ENCODE data around the gene TAF5L. TPM values are rescaled to one million over a fixed set of nuclear protein-coding genes. Genes with fewer than 3 reads are reported as not detected.

Gene TAF5L
- total and polyA plus RNA-seq, 2 experiments from 2014 or later: 5.4 to 13.0 TPM

DNA sequence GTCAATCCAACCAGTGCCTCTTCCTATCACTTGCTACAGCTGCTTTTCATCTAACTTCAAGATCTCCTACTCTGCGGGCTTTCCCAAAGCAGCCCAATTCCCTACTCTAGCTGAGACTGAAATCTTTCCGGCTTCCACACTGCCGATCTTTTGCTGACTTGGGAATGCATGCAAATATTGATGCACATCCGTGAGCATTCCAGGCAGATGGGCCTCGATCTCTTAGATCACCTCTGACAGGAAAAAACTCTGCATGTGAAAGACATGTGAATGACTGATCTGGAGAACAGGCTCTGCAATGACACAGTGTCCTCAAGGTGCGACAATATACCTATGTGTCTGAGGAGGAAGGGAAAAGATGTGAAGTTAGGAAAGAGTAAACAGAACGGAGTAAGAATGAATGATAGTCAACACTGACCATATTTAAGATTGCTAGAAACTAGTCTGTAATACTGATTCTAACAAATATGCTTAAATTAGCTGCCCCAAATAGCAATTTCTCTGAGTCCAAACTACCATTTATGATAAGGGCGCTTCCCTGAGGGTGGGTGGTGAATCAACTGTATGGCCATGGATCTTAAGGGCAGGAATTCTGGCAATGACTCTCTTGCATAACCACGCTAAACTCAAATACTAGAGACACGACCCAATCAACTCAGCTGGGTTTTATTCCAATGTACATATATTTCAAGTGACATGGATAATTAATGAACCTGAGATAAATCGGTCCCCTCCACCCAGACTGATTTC, 8.4 kb downstream of the TAF5L start:
- peaks cover 81% of the 10 kb centered on the region for H3K79me2 ChIP-seq
- DNase-seq (ENCODE audit: low spot score): no peak
- no peaks in the 10 kb centered on the region for H3K4me1 ChIP-seq (ENCODE audit: insufficient read depth)
- no peaks in the 10 kb centered on the region for H3K36me3 ChIP-seq (replicated peaks; ENCODE audit: insufficient read depth, low read depth)
- no peaks in the 10 kb centered on the region for H3K9me2 ChIP-seq (replicated peaks; ENCODE audit: insufficient read depth)
- H2AFZ ChIP-seq: no peak overlapping the region
- no peak overlapping the region for H3K4me2 ChIP-seq
- 92% methylated on average over 11 of the region's 11 CpGs for WGBS (ENCODE audit: low lambda C conversion rate, missing lambda C conversion rate)
- H3K4me3 ChIP-seq: no peak overlapping the region
- H4K20me1 ChIP-seq (ENCODE audit: insufficient read depth, poor library complexity, severe bottlenecking): peaks cover 32% of the 10 kb centered on the region
- no peak overlapping the region for H3K27ac ChIP-seq
- no peaks in the 10 kb centered on the region for H3K9me3 ChIP-seq (ENCODE audit: low read depth)
- TF ChIP-seq EZH2phosphoT487 (IDR thresholded peaks at IDR 0.05; ENCODE audit: low read depth, severe bottlenecking, unreplicated experiment) (no peak), EZH2 (IDR thresholded peaks at IDR 0.05; ENCODE audit: borderline replicate concordance) (no peak)
- TF ChIP-seq, protein P1, sequence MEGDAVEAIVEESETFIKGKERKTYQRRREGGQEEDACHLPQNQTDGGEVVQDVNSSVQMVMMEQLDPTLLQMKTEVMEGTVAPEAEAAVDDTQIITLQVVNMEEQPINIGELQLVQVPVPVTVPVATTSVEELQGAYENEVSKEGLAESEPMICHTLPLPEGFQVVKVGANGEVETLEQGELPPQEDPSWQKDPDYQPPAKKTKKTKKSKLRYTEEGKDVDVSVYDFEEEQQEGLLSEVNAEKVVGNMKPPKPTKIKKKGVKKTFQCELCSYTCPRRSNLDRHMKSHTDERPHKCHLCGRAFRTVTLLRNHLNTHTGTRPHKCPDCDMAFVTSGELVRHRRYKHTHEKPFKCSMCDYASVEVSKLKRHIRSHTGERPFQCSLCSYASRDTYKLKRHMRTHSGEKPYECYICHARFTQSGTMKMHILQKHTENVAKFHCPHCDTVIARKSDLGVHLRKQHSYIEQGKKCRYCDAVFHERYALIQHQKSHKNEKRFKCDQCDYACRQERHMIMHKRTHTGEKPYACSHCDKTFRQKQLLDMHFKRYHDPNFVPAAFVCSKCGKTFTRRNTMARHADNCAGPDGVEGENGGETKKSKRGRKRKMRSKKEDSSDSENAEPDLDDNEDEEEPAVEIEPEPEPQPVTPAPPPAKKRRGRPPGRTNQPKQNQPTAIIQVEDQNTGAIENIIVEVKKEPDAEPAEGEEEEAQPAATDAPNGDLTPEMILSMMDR (IDR thresholded peaks at IDR 0.05; ENCODE audit: poor library complexity): no peak
- H3K27me3 ChIP-seq: no peaks in the 10 kb centered on the region

DNA sequence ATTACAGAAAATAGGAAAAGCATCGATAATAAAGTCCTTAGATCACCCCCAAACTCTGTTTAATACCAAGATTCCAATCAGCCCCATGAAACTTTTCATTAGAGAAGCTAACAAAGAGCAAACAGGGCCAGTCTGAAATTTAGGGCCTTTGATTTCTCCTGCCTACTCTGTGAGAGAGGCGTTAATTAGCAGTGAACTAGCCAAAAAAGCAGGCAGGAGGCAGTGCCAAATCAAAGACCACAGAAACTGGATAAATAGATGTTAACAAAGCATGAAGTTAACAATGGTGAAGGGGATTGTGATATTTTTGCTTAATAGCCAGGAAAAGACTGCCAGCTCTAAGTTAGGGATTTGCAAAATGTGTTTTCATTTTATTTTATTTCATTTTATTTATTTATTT, 11.2 kb downstream of the TAF5L start:
- Histone ChIP-seq H4K20me1 (ENCODE audit: insufficient read depth, poor library complexity, severe bottlenecking) (peaks cover 22% of the 10 kb centered on the region), H3K36me3 (replicated peaks; ENCODE audit: insufficient read depth, low read depth) (no peaks in the 10 kb centered on the region), H3K4me1 (ENCODE audit: insufficient read depth) (no peaks in the 10 kb centered on the region), H3K4me2 (no peak overlapping the region), H3K27me3 (no peaks in the 10 kb centered on the region), H2AFZ (no peak overlapping the region), H3K4me3 (no peak overlapping the region), H3K79me2 (peaks cover 52% of the 10 kb centered on the region), H3K9me2 (replicated peaks; ENCODE audit: insufficient read depth) (no peaks in the 10 kb centered on the region), H3K27ac (no peak overlapping the region), H3K9me3 (ENCODE audit: low read depth) (no peaks in the 10 kb centered on the region)
- 100% methylated on average over 2 of the region's 2 CpGs for WGBS (ENCODE audit: low lambda C conversion rate, missing lambda C conversion rate)
- DNase-seq (ENCODE audit: low spot score): no peak
- no peak for TF ChIP-seq EZH2phosphoT487 (IDR thresholded peaks at IDR 0.05; ENCODE audit: low read depth, severe bottlenecking, unreplicated experiment)

DNA sequence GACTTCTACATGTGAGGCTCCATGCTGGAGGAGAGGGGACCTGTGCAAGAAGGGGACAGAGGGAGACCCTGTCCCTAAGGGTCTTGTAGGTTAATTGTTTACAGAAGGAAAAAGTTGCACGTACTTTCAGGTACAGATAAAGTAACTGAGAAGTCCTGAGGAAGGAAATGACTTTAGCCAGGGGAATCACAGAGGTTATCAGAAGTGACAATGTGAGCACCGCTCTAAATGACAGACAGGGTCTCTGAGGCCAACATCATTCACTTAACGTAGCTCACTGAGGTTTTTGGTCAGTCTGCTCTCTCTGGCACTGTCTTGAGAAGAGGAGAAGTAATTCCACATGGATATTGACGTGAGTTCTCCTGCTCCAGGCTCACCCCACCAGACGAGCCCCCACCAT, 12.0 kb downstream of the TAF5L start:
- H3K4me3 ChIP-seq: no peak overlapping the region
- H4K20me1 ChIP-seq (ENCODE audit: insufficient read depth, poor library complexity, severe bottlenecking): peaks cover 17% of the 10 kb centered on the region
- H3K4me1 ChIP-seq (ENCODE audit: insufficient read depth): no peaks in the 10 kb centered on the region
- WGBS (ENCODE audit: low lambda C conversion rate, missing lambda C conversion rate): 82% methylated on average over 5 of the region's 5 CpGs
- H3K9me2 ChIP-seq (replicated peaks; ENCODE audit: insufficient read depth): no peaks in the 10 kb centered on the region
- H3K4me2 ChIP-seq: no peak overlapping the region
- TF ChIP-seq, protein P1 (IDR thresholded peaks at IDR 0.05; ENCODE audit: poor library complexity): no peak
- TF ChIP-seq EZH2 (IDR thresholded peaks at IDR 0.05; ENCODE audit: borderline replicate concordance): no peak
- TF ChIP-seq EZH2phosphoT487 (IDR thresholded peaks at IDR 0.05; ENCODE audit: low read depth, severe bottlenecking, unreplicated experiment): no peak
- H3K27me3 ChIP-seq: no peaks in the 10 kb centered on the region
- no peak overlapping the region for H3K27ac ChIP-seq
- no peaks in the 10 kb centered on the region for H3K9me3 ChIP-seq (ENCODE audit: low read depth)
- DNase-seq (ENCODE audit: low spot score): no peak
- no peak overlapping the region for H2AFZ ChIP-seq
- H3K79me2 ChIP-seq: peaks cover 45% of the 10 kb centered on the region
- H3K36me3 ChIP-seq (replicated peaks; ENCODE audit: insufficient read depth, low read depth): no peaks in the 10 kb centered on the region

DNA sequence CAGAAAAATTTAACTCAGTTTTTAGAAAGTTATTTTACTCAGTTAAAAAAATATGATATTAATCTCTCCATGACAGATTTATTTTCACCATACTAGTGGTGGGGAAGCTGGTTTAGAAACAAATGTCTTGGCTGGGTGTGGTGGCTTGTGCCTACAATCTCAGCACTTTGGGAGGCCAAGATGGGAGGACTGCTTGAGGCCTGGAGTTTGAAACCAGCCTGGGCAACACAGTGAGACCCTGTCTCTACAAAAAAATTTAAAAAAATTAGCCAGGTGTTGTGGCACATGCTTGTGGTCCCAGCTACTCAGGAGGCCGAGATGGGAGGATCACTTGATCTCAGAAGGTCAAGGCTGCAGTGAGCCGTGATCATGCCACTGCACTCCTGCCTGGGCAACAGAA, 17.3 kb downstream of the TAF5L start:
- H3K4me3 ChIP-seq: no peak overlapping the region
- no peak for DNase-seq (ENCODE audit: low spot score)
- H3K9me2 ChIP-seq (replicated peaks; ENCODE audit: insufficient read depth): no peaks in the 10 kb centered on the region
- TF ChIP-seq EZH2 (IDR thresholded peaks at IDR 0.05; ENCODE audit: borderline replicate concordance) (no peak), EZH2phosphoT487 (IDR thresholded peaks at IDR 0.05; ENCODE audit: low read depth, severe bottlenecking, unreplicated experiment) (no peak)
- TF ChIP-seq, protein P1 (IDR thresholded peaks at IDR 0.05; ENCODE audit: poor library complexity): no peak
- H3K79me2 ChIP-seq: no peaks in the 10 kb centered on the region
- no peak overlapping the region for H3K4me2 ChIP-seq
- H3K4me1 ChIP-seq (ENCODE audit: insufficient read depth): no peaks in the 10 kb centered on the region
- no peaks in the 10 kb centered on the region for H3K9me3 ChIP-seq (ENCODE audit: low read depth)
- 97% methylated on average over 2 of the region's 2 CpGs for WGBS (ENCODE audit: low lambda C conversion rate, missing lambda C conversion rate)
- H3K27ac ChIP-seq: no peak overlapping the region
- no peak overlapping the region for H2AFZ ChIP-seq
- H4K20me1 ChIP-seq (ENCODE audit: insufficient read depth, poor library complexity, severe bottlenecking): no peaks in the 10 kb centered on the region
- H3K36me3 ChIP-seq (replicated peaks; ENCODE audit: insufficient read depth, low read depth): no peaks in the 10 kb centered on the region
- H3K27me3 ChIP-seq: no peaks in the 10 kb centered on the region

All from hepatocyte (in vitro differentiated cells).